D341Med (cell line): ENCODE results near the gene SORCS1.

ENCODE experiments used
- DNase-seq: peaks from one replicate; pipeline ENCODE4 v3.0.0; 2012; ENCODE audit warnings: low spot score

The SORCS1 gene

GRCh38 chr10:106655636-106656035 is 508.9 kb downstream of the SORCS1 start:
- no peak for DNase-seq

DNA sequence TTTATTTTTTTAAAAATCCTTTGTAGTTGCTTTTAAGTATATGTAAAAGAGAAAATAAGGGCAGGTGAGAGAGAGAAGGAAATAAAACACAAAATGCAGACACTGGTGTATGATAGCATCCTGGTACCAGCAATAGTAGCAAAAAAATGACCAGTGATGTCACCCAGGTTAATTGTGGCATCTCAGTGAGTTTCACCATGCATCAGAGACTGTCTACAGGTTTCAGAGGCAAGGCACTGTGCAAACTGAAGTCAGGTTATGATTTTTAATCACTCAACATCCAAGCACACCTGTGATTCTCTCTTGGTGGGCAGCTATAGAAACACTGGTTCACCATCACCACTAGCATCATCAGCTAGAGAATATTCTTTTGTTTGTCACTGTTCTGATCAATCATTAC is 509.3 kb downstream of the SORCS1 start:
- no peak for DNase-seq

DNA sequence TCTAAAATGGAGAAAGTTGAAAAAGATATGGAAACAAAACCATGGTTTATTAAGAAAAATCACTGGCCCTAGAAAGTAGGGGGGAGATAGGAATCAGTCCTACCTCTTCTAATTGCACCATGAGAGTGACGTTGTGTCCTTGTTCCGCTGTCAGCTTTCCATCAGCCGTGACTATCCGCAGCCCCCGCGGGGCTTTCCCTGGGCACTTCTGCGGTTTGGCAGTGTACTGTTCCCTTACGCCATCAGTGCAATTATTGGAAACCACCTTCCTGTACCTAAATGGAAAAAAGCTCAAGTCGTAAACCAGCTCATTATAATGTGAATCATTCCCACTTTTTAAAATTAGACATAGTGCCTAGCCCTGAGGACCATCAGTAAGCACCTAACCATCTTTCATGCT is 512.2 kb downstream of the SORCS1 start:
- no peak for DNase-seq

DNA sequence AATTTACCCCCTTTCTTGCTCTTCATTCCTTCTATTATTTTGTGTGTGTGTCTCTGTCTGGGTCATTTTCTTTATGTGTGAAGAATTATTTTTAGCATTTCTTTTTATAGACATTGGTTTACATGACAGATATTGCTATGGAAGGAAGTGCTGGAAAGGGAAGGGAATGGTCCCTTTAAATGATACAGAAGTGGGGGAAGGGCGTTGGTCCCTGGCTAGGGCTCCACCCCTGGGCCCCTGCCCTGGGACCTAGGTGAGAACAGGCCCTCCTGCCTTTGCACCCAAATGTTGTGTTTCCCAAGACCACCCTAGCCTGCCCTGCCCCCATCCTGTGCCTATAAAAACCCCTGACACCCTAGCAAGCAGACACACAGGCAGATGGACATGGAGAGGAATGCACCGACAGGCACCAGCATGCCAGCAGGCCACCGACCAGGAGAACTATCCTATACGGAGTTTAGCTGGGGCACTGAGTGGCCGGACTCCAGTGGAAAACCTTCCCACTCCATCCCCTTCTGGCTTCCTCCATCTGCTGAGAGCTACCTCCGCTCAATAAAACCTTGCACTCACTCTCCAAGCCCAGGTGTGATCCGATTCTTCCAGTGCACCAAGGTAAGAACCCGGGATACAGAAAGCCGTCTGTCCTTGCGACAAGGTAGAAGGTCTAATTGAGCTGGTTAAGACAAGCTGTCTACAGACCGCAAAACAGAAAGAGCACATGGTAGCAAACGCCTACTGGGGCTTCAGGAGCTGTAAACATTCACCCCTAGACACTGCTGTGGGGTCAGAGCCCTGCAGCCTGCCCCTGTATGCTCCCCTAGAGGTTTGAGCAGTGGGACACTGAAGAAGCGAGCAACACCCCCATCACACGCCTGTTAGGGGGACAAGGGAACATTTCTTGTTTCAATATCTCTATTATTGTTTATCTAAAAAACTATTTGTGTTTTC is 515.7 kb downstream of the SORCS1 start:
- DNase-seq = no peak

DNA sequence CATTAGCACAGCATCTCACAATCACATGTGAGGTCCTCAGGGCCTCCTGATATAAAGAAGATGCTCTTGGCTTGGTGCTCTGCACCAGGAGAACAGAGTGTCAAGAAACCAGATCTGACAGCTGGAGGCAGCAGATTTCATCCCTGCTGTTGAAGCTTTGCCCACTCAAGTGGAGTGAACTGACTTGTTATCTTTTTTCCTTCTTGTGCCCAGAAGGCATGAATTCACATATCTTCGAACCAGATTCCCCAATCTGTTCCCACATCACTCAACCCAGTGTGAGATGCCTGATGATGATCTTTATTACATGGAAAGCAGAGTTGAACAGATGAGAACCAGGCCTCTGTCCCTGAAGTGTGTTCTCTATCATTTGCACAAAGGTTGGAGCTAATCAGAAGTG is 521.0 kb downstream of the SORCS1 start:
- no peak for DNase-seq

DNA sequence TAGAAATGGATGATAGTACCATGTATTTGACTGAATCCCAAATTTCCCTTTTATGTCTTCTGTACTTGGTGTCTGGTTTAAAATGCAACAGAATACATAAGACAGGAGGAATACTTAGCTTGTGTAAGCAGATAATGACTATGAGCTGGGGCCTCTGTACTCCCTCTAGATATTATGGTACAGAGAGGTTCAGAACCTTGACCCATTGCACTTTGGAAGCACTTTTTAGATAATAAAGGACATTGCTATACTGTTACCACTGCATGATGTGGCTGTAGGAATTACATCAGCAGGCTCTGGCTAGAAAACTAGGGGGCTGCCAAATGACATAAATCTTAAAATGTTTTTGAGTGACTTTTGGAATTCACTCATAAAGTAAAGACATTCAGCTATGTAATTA is 526.6 kb downstream of the SORCS1 start:
- no peak for DNase-seq

- DNase-seq = no peak
Measured at GRCh38 chr10:106636766-106637491, 527.6 kb downstream of the SORCS1 start.

DNA sequence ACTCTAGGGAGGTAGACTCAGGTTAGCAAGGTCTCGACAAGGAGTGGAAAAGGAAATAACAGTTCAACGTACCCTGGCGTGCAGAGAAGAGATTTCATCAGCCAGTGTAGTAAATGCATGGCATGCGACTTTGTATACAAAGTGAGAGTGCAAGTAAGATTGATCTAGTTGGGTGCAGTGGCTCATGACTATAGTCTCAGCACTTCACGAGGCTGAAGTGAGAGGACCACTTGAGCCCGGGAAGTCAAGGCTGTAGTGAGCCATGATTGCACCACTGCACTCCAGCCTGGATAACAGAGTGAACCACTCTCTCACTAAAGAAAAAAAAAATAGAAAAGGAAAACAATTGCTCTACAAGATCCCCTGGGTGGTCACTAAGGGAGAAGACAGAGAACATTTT is 528.6 kb downstream of the SORCS1 start:
- no peak for DNase-seq

GRCh38 chr10:106631016-106631702 is 533.3 kb downstream of the SORCS1 start:
- DNase-seq = no peak

DNA sequence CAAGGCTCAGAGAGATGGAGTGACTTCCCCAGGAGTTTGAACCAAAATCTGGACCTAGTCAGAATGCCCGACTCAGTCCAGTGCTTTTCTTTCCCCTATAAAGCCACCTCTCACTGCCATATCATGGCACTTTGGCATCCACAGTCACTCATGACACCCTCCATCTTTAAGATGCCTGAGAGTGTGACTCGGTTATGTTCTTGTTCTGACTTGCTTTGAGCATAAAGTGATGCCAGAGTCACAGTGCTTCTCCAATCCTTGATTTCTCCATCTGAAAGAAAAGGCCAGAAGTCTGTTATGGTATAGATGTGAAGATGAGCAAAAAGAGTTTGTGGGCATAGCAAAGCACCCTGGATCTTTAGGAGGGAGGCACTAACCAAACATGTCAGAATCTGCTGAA is 538.1 kb downstream of the SORCS1 start:
- no peak for DNase-seq

- no peak for DNase-seq
Measured at GRCh38 chr10:106625751-106626150, 538.8 kb downstream of the SORCS1 start.

- DNase-seq = no peak
Measured at GRCh38 chr10:106619346-106619745, 545.2 kb downstream of the SORCS1 start.

DNA sequence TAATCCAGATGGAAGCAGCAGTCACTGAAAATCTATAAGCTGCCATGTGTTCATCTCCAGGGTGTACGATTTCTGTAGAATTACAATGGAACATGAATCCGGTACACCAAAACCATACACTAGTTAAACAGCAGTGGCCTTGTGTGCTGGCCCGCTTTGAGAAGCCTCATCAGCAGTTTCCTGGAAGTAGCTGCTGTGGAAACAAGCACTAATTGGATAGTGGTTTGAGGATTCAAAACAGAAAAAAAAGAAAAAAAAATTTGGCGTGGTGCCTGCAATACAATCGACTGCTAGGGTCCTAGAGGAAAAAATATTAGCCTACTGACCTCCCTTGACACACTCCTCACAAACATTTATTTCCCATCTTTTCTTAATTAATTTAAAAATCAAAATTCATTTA is 545.9 kb downstream of the SORCS1 start:
- no peak for DNase-seq

DNA sequence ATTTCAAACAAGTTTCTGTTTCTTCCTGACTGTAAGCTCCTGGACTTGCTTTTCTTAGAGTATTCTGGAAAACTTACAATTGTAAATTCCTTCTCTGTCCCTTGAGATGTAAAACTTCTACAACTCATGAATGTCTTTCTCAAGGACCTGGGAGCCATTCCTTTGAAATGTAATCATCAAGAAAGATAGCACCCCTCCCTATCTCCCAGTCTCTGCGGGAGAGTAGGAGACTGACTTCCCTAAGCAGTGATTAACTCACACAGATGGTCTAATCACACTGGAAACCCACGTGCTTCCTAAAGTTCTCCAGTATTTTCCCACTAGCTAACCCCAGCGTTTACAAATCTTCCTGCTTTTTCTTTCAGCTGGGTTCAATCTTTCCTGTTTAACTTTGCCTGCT is 549.4 kb downstream of the SORCS1 start:
- no peak for DNase-seq

DNA sequence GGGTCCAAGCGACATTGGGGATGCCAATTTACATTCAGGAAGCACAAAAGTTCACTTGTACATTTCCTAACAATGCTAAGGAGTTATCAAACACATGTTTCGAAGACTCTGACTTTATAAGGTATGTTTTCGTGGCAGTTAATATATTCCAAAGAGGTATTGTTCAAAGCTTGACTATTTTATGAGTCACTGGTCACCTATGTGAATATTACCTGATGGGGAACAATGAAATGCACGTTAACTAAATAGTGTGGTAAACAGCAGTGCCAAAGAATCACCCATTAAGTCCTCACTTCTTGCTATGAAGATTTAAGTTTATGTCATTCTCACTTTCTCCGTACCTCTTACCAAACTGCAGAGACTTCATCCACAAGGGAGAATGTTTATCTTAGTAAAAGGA is 550.2 kb downstream of the SORCS1 start:
- DNase-seq = no peak

DNA sequence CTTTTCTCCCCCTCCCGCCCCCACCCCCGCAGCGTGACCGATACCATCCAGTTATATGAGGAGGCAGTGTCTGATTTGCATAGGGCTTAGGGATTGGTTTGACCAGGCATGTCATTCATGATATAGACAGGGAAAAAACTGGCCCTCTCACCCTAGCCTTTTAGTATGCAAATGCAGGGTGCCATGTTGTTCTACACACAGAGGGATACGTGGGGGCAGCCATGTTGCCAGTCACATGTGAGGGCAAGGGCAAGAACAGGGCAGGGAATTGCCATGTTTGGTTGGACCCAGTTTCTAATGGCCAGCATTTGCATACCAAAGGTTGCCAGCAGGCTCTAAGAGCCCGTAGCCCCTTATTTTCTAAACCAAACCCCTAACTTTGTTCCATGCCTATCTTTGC is 552.1 kb downstream of the SORCS1 start:
- DNase-seq = no peak

GRCh38 chr10:106609470-106610266 is 554.8 kb downstream of the SORCS1 start:
- no peak for DNase-seq

- no peak for DNase-seq
Measured at GRCh38 chr10:106608066-106608465, 556.4 kb downstream of the SORCS1 start.

DNA sequence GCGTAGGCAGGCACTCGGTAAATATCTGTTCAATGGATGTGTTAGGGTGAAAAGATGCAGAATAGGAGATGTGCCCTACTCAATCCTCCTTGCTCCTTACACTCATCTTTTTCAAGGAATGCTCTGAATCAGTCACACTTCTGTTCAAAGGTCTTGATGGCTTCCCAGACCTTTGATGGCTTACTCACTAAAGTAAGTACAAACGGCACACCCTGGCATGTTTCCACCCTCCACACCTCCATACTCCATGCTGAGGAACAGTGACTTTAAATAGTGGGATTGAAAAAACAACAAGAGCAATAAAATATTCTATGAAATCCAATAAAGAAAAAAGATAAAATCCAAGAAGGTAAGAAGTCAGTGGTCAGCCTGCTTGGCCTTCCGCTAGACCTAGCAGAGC is 569.2 kb downstream of the SORCS1 start:
- DNase-seq = no peak

DNA sequence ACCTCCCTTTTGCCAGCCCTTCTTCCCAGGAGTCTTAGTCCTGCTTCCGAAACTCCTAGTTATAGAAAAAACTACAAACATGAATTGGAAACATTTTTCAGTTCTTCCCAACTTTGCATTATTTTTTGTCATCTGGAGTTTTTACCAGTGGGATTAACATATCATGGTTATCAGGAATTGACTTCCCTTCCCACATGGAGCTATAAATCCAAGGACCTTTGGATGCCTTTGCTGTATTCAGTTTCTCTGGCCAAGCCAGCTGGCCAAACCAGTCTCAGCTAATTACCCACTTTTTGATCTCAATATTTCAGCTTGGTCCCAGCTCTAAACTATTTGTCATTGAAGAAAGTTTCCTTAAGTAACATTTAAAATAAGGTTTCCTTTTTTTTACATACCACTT is 570.6 kb downstream of the SORCS1 start:
- DNase-seq = no peak

DNA sequence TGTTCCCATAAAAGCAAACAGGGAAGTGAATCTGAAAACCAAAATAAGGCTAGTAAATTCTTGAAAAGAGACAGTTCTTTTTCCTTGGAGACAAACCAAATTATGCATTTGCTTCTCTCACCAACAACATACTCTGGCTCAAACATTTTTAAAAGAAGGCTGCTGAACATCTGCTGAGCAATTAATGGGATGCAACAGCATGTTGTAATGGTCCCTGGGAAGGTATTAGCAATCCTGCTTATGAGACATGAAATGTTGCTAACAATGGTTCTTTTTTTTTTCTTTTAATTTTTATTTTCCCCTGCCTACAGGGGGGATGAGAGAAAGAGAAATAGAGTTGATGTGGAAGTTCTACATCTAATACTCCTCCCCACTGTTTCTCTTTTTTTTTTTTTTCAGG is 572.1 kb downstream of the SORCS1 start:
- no peak for DNase-seq

- DNase-seq = no peak
Measured at GRCh38 chr10:106582291-106582690, 582.2 kb downstream of the SORCS1 start.
